ENCODE results near the gene HUS1.
"Not testable (repeated sequence)": the region's sequence is repeated elsewhere in the genome, so short reads cannot be mapped to it uniquely, and the experiment has no call there.

Gene HUS1

GRCh38 chr7:47991270-47991669, 11.9 kb upstream of the HUS1 start:
- Mint-ChIP-seq H3K36me3 (ENCODE audit: low read depth) (no peaks in the 10 kb centered on the region), H3K27ac (peak overlapping the region; percentile 94), H3K27me3 (no peaks in the 10 kb centered on the region), H3K4me1 (ENCODE audit: low read depth) (peaks cover 20% of the 10 kb centered on the region), H3K9me3 (peaks cover 7% of the 10 kb centered on the region), H3K4me3 (peak overlapping the region; percentile 89)

GRCh38 chr7:47990592-47990991, 11.2 kb upstream of the HUS1 start:
- Mint-ChIP-seq H3K4me1 (ENCODE audit: low read depth) (peaks cover 20% of the 10 kb centered on the region), H3K9me3 (peaks cover 7% of the 10 kb centered on the region), H3K4me3 (no peak overlapping the region), H3K27me3 (no peaks in the 10 kb centered on the region), H3K27ac (no peak overlapping the region), H3K36me3 (ENCODE audit: low read depth) (no peaks in the 10 kb centered on the region)

- not testable (repeated sequence) for H3K27me3 Mint-ChIP-seq; H3K4me3 Mint-ChIP-seq; H3K36me3 Mint-ChIP-seq (ENCODE audit: low read depth); H3K9me3 Mint-ChIP-seq; H3K27ac Mint-ChIP-seq
- H3K4me1 Mint-ChIP-seq (ENCODE audit: low read depth): peaks cover 20% of the 10 kb centered on the region
Observed at GRCh38 chr7:47989607-47990400, 10.4 kb upstream of the HUS1 start.

- Mint-ChIP-seq H3K27me3 (no peaks in the 10 kb centered on the region), H3K27ac (no peak overlapping the region), H3K4me1 (ENCODE audit: low read depth) (peaks cover 20% of the 10 kb centered on the region), H3K36me3 (ENCODE audit: low read depth) (no peaks in the 10 kb centered on the region), H3K4me3 (no peak overlapping the region), H3K9me3 (no peaks in the 10 kb centered on the region)
Observed at GRCh38 chr7:47988496-47989386, 9.3 kb upstream of the HUS1 start.

- Mint-ChIP-seq H3K9me3 (no peaks in the 10 kb centered on the region), H3K27ac (no peak overlapping the region), H3K4me3 (no peak overlapping the region), H3K36me3 (ENCODE audit: low read depth) (peaks cover 13% of the 10 kb centered on the region), H3K27me3 (no peaks in the 10 kb centered on the region), H3K4me1 (ENCODE audit: low read depth) (peaks cover 24% of the 10 kb centered on the region)
Observed at GRCh38 chr7:47982610-47983009, 3.2 kb upstream of the HUS1 start.

GRCh38 chr7:47980648-47981047, 1.2 kb upstream of the HUS1 start:
- not testable (repeated sequence) for H3K27ac Mint-ChIP-seq, H3K4me3 Mint-ChIP-seq, H3K27me3 Mint-ChIP-seq, H3K9me3 Mint-ChIP-seq
- Mint-ChIP-seq H3K36me3 (ENCODE audit: low read depth) (peaks cover 31% of the 10 kb centered on the region), H3K4me1 (ENCODE audit: low read depth) (peaks cover 34% of the 10 kb centered on the region)

GRCh38 chr7:47979832-47980181, 392 bp upstream of the HUS1 start:
- H3K9me3 Mint-ChIP-seq: no peaks in the 10 kb centered on the region
- peak overlapping the region; percentile 91 for H3K4me3 Mint-ChIP-seq
- no peak overlapping the region for H3K27ac Mint-ChIP-seq
- peaks cover 37% of the 10 kb centered on the region for H3K36me3 Mint-ChIP-seq (ENCODE audit: low read depth)
- H3K4me1 Mint-ChIP-seq (ENCODE audit: low read depth): peaks cover 36% of the 10 kb centered on the region
- no peaks in the 10 kb centered on the region for H3K27me3 Mint-ChIP-seq

- Mint-ChIP-seq H3K36me3 (ENCODE audit: low read depth) (peaks cover 48% of the 10 kb centered on the region), H3K27ac (peak overlapping the region; percentile 95), H3K4me3 (peak overlapping the region; percentile 91), H3K9me3 (no peaks in the 10 kb centered on the region), H3K27me3 (no peaks in the 10 kb centered on the region), H3K4me1 (ENCODE audit: low read depth) (peaks cover 46% of the 10 kb centered on the region)
Observed at GRCh38 chr7:47978790-47979144, 648 bp downstream of the HUS1 start.

- H3K4me3 Mint-ChIP-seq: no peak overlapping the region
- H3K9me3 Mint-ChIP-seq: no peaks in the 10 kb centered on the region
- H3K27ac Mint-ChIP-seq: peak overlapping the region; percentile 83
- peaks cover 94% of the 10 kb centered on the region for H3K36me3 Mint-ChIP-seq (ENCODE audit: low read depth)
- H3K4me1 Mint-ChIP-seq (ENCODE audit: low read depth): peaks cover 70% of the 10 kb centered on the region
- no peaks in the 10 kb centered on the region for H3K27me3 Mint-ChIP-seq
Observed at GRCh38 chr7:47973739-47974138, 5.7 kb downstream of the HUS1 start.

- peaks cover 95% of the 10 kb centered on the region for H3K36me3 Mint-ChIP-seq (ENCODE audit: low read depth)
- H3K27me3 Mint-ChIP-seq: no peaks in the 10 kb centered on the region
- H3K4me1 Mint-ChIP-seq (ENCODE audit: low read depth): peaks cover 48% of the 10 kb centered on the region
- H3K4me3 Mint-ChIP-seq: no peak overlapping the region
- no peaks in the 10 kb centered on the region for H3K9me3 Mint-ChIP-seq
- peak overlapping the region; percentile 64 for H3K27ac Mint-ChIP-seq
Observed at GRCh38 chr7:47970761-47971160, 8.7 kb downstream of the HUS1 start.

- peak overlapping the region; percentile 8 for H3K4me3 Mint-ChIP-seq
- H3K27ac Mint-ChIP-seq: no peak overlapping the region
- H3K36me3 Mint-ChIP-seq (ENCODE audit: low read depth): peaks cover 95% of the 10 kb centered on the region
- H3K27me3 Mint-ChIP-seq: no peaks in the 10 kb centered on the region
- peaks cover 40% of the 10 kb centered on the region for H3K4me1 Mint-ChIP-seq (ENCODE audit: low read depth)
- no peaks in the 10 kb centered on the region for H3K9me3 Mint-ChIP-seq
Observed at GRCh38 chr7:47968847-47969774, 10.3 kb downstream of the HUS1 start.

GRCh38 chr7:47967708-47968107, 11.7 kb downstream of the HUS1 start:
- peaks cover 26% of the 10 kb centered on the region for H3K4me1 Mint-ChIP-seq (ENCODE audit: low read depth)
- H3K36me3 Mint-ChIP-seq (ENCODE audit: low read depth): peaks cover 93% of the 10 kb centered on the region
- no peak overlapping the region for H3K27ac Mint-ChIP-seq
- H3K4me3 Mint-ChIP-seq: no peak overlapping the region
- H3K27me3 Mint-ChIP-seq: no peaks in the 10 kb centered on the region
- no peaks in the 10 kb centered on the region for H3K9me3 Mint-ChIP-seq

GRCh38 chr7:47967123-47967522, 12.3 kb downstream of the HUS1 start:
- Mint-ChIP-seq H3K27me3 (no peaks in the 10 kb centered on the region), H3K27ac (no peak overlapping the region), H3K36me3 (ENCODE audit: low read depth) (peaks cover 90% of the 10 kb centered on the region), H3K4me1 (ENCODE audit: low read depth) (peaks cover 20% of the 10 kb centered on the region), H3K4me3 (no peak overlapping the region), H3K9me3 (no peaks in the 10 kb centered on the region)

- Mint-ChIP-seq H3K4me3 (no peak overlapping the region), H3K9me3 (no peaks in the 10 kb centered on the region), H3K4me1 (ENCODE audit: low read depth) (peaks cover 12% of the 10 kb centered on the region), H3K27ac (no peak overlapping the region), H3K36me3 (ENCODE audit: low read depth) (peaks cover 88% of the 10 kb centered on the region), H3K27me3 (no peaks in the 10 kb centered on the region)
Observed at GRCh38 chr7:47965456-47965855, 14.0 kb downstream of the HUS1 start.

GRCh38 chr7:47962262-47962661, 17.2 kb downstream of the HUS1 start:
- H3K4me1 Mint-ChIP-seq (ENCODE audit: low read depth): no peaks in the 10 kb centered on the region
- no peaks in the 10 kb centered on the region for H3K9me3 Mint-ChIP-seq
- H3K27ac Mint-ChIP-seq: no peak overlapping the region
- peaks cover 71% of the 10 kb centered on the region for H3K36me3 Mint-ChIP-seq (ENCODE audit: low read depth)
- H3K4me3 Mint-ChIP-seq: no peak overlapping the region
- H3K27me3 Mint-ChIP-seq: no peaks in the 10 kb centered on the region

All from stimulated activated naive CD8-positive, alpha-beta T cell treated with anti-CD3 and anti-CD28 coated beads, Interleukin-15, Interleukin-2, amounts not matched to agents 100 ng/mL and 50 ng/mL, for 24 hours (primary cell).